Uterus (tissue), 2 donors: ENCODE results near the gene FBLN1.

ENCODE experiments used
- POLR2A ChIP-seq, 2 donors: fragments of 450-650 bp; IDR thresholded peaks; one replicate each; pipeline ENCODE4 v1.6.1; 2016; ENCODE audit warnings: antibody characterized with exemption in 2 of 2, mild to moderate bottlenecking in 1 of 2, moderate library complexity in 1 of 2
- TF ChIP-seq, protein P1 (sequence below), 4 experiments: fragments of 200-600 bp in 2 of 4; fragments of 450-650 bp in 2 of 4; sonication (generic) in 2 of 4; IDR thresholded peaks; one replicate each; pipeline ENCODE4 v1.5.1; 2016 to 2019; ENCODE audit warnings: antibody characterized with exemption in 4 of 4, mild to moderate bottlenecking in 2 of 4, moderate library complexity in 1 of 4

DNA sequence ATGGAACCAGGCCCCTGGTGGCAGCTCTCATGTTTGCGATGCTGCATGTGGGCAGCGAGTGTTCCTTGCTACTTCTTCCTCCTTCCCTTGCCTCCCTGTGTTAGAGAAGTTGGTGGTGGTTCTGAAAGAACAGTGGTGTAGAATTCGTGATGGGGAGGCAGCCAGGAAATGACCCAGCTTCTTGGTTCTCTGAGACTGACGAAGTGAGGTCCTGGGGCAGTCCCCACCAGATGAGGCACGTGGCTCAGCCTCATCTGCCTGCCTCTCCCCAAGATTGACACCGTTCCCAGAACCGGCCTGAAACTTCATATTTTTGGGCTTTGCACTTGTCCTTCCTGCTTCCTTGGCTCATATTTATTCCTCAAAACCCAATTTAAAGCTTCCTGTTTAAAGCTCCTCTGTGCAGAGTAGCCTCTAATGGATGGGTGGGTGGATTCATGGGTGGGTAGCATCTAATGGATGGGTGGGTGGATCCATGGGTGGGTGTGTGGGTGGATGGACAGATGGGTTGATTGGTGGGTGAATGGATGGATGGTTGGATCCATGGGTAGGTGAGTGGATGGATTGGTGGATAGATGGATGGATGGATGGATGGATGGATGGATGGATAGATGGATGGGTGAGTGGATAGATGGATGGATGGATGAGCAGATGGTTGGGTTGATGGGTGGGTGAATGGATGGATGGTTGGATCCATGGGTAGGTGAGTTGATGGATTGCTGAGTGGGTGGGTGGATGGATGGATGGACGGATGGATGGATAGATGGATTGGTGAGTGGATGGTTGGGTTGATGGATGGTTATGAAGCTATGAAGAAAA lies 91.6 kb downstream of the FBLN1 start:
- no peak for TF ChIP-seq POLR2A (IDR thresholded peaks at IDR 0.05)
- TF ChIP-seq, protein P1, sequence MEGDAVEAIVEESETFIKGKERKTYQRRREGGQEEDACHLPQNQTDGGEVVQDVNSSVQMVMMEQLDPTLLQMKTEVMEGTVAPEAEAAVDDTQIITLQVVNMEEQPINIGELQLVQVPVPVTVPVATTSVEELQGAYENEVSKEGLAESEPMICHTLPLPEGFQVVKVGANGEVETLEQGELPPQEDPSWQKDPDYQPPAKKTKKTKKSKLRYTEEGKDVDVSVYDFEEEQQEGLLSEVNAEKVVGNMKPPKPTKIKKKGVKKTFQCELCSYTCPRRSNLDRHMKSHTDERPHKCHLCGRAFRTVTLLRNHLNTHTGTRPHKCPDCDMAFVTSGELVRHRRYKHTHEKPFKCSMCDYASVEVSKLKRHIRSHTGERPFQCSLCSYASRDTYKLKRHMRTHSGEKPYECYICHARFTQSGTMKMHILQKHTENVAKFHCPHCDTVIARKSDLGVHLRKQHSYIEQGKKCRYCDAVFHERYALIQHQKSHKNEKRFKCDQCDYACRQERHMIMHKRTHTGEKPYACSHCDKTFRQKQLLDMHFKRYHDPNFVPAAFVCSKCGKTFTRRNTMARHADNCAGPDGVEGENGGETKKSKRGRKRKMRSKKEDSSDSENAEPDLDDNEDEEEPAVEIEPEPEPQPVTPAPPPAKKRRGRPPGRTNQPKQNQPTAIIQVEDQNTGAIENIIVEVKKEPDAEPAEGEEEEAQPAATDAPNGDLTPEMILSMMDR (IDR thresholded peaks at IDR 0.05): no peak
